HEK293T (cell line): Measurements from ENCODE around the gene EYA4.
A peak's percentile ranks its signal among the peaks of the same experiment; 100 is the strongest.

ENCODE experiments used
- CTCF ChIA-PET: fragments of 350-600 bp; formaldehyde crosslinking; extraction: SDS; loops from one replicate; lab custom pipeline; 2021; ENCODE audit warnings: antibody characterized with exemption, inconsistent platforms; lab: Yijun Ruan, JAX
- POLR2A ChIA-PET: fragments of 350-600 bp; formaldehyde crosslinking; extraction: SDS; loops from one replicate; lab custom pipeline; 2020; ENCODE audit warnings: antibody characterized with exemption, inconsistent platforms; lab: Yijun Ruan, JAX
- DNase-seq: peaks from one replicate; pipeline ENCODE4 v3.0.0; 2012; ENCODE audit warnings: mixed read lengths; ENCODE audit errors: extremely low spot score
- ARNT ChIP-seq: fragments of 450-650 bp; IDR thresholded peaks from 2 replicates; pipeline ENCODE4 v1.6.1; 2017; ENCODE audit warnings: mild to moderate bottlenecking
- BHLHE40 ChIP-seq: fragments of 450-650 bp; IDR thresholded peaks from 2 replicates; pipeline ENCODE4 v1.6.1; 2016; ENCODE audit warnings: mild to moderate bottlenecking, moderate library complexity, borderline replicate concordance
- CTBP1 ChIP-seq: fragments of 450-650 bp; IDR thresholded peaks from 2 replicates; pipeline ENCODE4 v1.6.1; 2016; ENCODE audit warnings: borderline replicate concordance
- ELF4 ChIP-seq: fragments of 450-650 bp; IDR thresholded peaks from 2 replicates; pipeline ENCODE4 v1.6.1; 2017; ENCODE audit warnings: antibody characterized with exemption
- FOXA1 ChIP-seq: fragments of 450-650 bp; IDR thresholded peaks from 2 replicates; pipeline ENCODE4 v1.6.1; 2016; ENCODE audit warnings: mild to moderate bottlenecking
- FOXK2 ChIP-seq: fragments of 450-650 bp; IDR thresholded peaks from 2 replicates; pipeline ENCODE4 v1.6.1; 2016; ENCODE audit warnings: mild to moderate bottlenecking
- FOXM1 ChIP-seq: fragments of 450-650 bp; IDR thresholded peaks from 2 replicates; pipeline ENCODE4 v1.6.1; 2017; ENCODE audit warnings: mild to moderate bottlenecking, borderline replicate concordance
- HDGF ChIP-seq: fragments of 450-650 bp; IDR thresholded peaks from 2 replicates; pipeline ENCODE4 v1.6.1; 2017; ENCODE audit warnings: antibody characterized with exemption, borderline replicate concordance
- L3MBTL2 ChIP-seq: fragments of 450-650 bp; conservative IDR thresholded peaks from 2 replicates; pipeline ENCODE4 v1.6.1; 2016; ENCODE audit warnings: mild to moderate bottlenecking
- LEF1 ChIP-seq: fragments of 450-650 bp; IDR thresholded peaks from 2 replicates; pipeline ENCODE4 v1.6.1; 2017; ENCODE audit warnings: mild to moderate bottlenecking, borderline replicate concordance
- NFRKB ChIP-seq: fragments of 450-650 bp; IDR thresholded peaks from 2 replicates; pipeline ENCODE4 v1.6.1; 2016; ENCODE audit warnings: mild to moderate bottlenecking, moderate library complexity
- PKNOX1 ChIP-seq: fragments of 450-650 bp; IDR thresholded peaks from 2 replicates; pipeline ENCODE4 v1.6.1; 2016
- SP1 ChIP-seq: fragments of 450-650 bp; IDR thresholded peaks from 2 replicates; pipeline ENCODE4 v1.6.1; 2017
- SUZ12 ChIP-seq: fragments of 450-650 bp; IDR thresholded peaks from 2 replicates; pipeline ENCODE4 v1.6.1; 2016; ENCODE audit warnings: mild to moderate bottlenecking
- TARDBP ChIP-seq: fragments of 450-650 bp; IDR thresholded peaks from 2 replicates; pipeline ENCODE4 v1.6.1; 2016
- ZNF384 ChIP-seq: fragments of 450-650 bp; IDR thresholded peaks from 2 replicates; pipeline ENCODE4 v1.6.1; 2016

The EYA4 gene

GRCh38 chr6:133358574-133359150, 117.5 kb downstream of the EYA4 start:
- ChIA-PET CTCF (interaction anchor here (1.0 kb wide), 1 partner anchor 30 kb away, joined by 3 read pairs; no protein-coding TSS in a partner anchor), POLR2A (interaction anchor here (0.8 kb wide), 1 partner anchor 10 kb away, joined by 3 read pairs; no protein-coding TSS in a partner anchor)
- no peak for DNase-seq
- TF ChIP-seq FOXM1 (no peak), FOXK2 (no peak), L3MBTL2 (no peak), TARDBP (no peak), BHLHE40 (no peak), SP1 (no peak), LEF1 (no peak), SUZ12 (no peak), PKNOX1 (no peak), HDGF (no peak), ZNF384 (no peak), NFRKB (no peak), CTBP1 (no peak)

GRCh38 chr6:133359256-133359655, 118.1 kb downstream of the EYA4 start:
- no peak for DNase-seq
- CTCF ChIA-PET: no interaction called here
- POLR2A ChIA-PET: interaction anchor here (0.8 to 1.1 kb wide), 2 partner anchors 10 to 25 kb away, joined by 3 read pairs; no protein-coding TSS in a partner anchor
- TF ChIP-seq FOXM1 (no peak), FOXA1 (no peak)

- DNase-seq: no peak
- POLR2A ChIA-PET: interaction anchor here (0.8 to 1.1 kb wide), 2 partner anchors 11 to 25 kb away, joined by 3 read pairs; no protein-coding TSS in a partner anchor
- CTCF ChIA-PET: no interaction called here
- TF ChIP-seq ARNT (no peak), SP1 (no peak), LEF1 (no peak), FOXK2 (no peak), NFRKB (no peak), CTBP1 (no peak), FOXA1 (no peak), SUZ12 (no peak), TARDBP (no peak), L3MBTL2 (no peak), BHLHE40 (no peak), HDGF (no peak), ELF4 (no peak), FOXM1 (no peak), ZNF384 (no peak), PKNOX1 (no peak)
Observed at GRCh38 chr6:133359760-133360159, 118.6 kb downstream of the EYA4 start.

GRCh38 chr6:133360194-133360593, 119.0 kb downstream of the EYA4 start:
- ChIA-PET CTCF (no interaction called here), POLR2A (interaction anchor here (1.1 kb wide), 1 partner anchor 26 kb away, joined by 3 read pairs; no protein-coding TSS in a partner anchor)
- DNase-seq: no peak
- TF ChIP-seq LEF1 (no peak), FOXK2 (no peak), FOXA1 (no peak), SUZ12 (no peak)

GRCh38 chr6:133362813-133363212, 121.7 kb downstream of the EYA4 start:
- no peak for DNase-seq
- TF ChIP-seq HDGF (no peak), ELF4 (no peak), FOXM1 (no peak), L3MBTL2 (no peak), FOXA1 (no peak)
- CTCF ChIA-PET: interaction anchor here (0.6 to 0.9 kb wide), 2 partner anchors 20 to 77 kb away, joined by 4 read pairs; no protein-coding TSS in a partner anchor
- POLR2A ChIA-PET: no interaction called here

GRCh38 chr6:133368664-133369063, 127.5 kb downstream of the EYA4 start:
- peak; percentile 29 for DNase-seq
- TF ChIP-seq ARNT (no peak), FOXM1 (no peak), HDGF (no peak), L3MBTL2 (0 out of 2 replicates have a peak, but pooled peaks have one; percentile 30), SUZ12 (no peak), NFRKB (no peak), FOXA1 (no peak), PKNOX1 (no peak), FOXK2 (no peak)
- ChIA-PET CTCF (no interaction called here), POLR2A (no interaction called here)
